ENCODE data around the gene TRAPPC8.

The TRAPPC8 gene

GRCh38 chr18:31952223-31952622, 9.3 kb upstream of the TRAPPC8 start:
- TF ChIP-seq TAF1 (IDR thresholded peaks at IDR 0.05; ENCODE audit: borderline replicate concordance, insufficient read depth, low read length) (no peak), SIN3A (IDR thresholded peaks at IDR 0.05; ENCODE audit: borderline replicate concordance, insufficient read depth, low read length) (no peak), REST (IDR thresholded peaks at IDR 0.05; ENCODE audit: insufficient read depth in 1 of 2, low read depth in 2 of 2, low read length in 2 of 2) (no peak), POLR2AphosphoS5 (IDR thresholded peaks at IDR 0.05; ENCODE audit: low read depth, low read length) (no peak), FOXP2 (optimal IDR thresholded peaks at IDR 0.05; ENCODE audit: borderline replicate concordance, extremely low read depth, extremely low read length, insufficient read depth) (no peak)

GRCh38 chr18:31950583-31950982, 7.7 kb upstream of the TRAPPC8 start:
- TF ChIP-seq POLR2AphosphoS5 (IDR thresholded peaks at IDR 0.05; ENCODE audit: low read depth, low read length) (no peak), FOXP2 (optimal IDR thresholded peaks at IDR 0.05; ENCODE audit: borderline replicate concordance, extremely low read depth, extremely low read length, insufficient read depth) (no peak), SIN3A (IDR thresholded peaks at IDR 0.05; ENCODE audit: borderline replicate concordance, insufficient read depth, low read length) (no peak)

- no peak for TF ChIP-seq TAF1 (IDR thresholded peaks at IDR 0.05; ENCODE audit: borderline replicate concordance, insufficient read depth, low read length)
- TF ChIP-seq SIN3A (IDR thresholded peaks at IDR 0.05; ENCODE audit: borderline replicate concordance, insufficient read depth, low read length), result no peak
- no peak for TF ChIP-seq FOXP2 (optimal IDR thresholded peaks at IDR 0.05; ENCODE audit: borderline replicate concordance, extremely low read depth, extremely low read length, insufficient read depth)
- TF ChIP-seq POLR2AphosphoS5 (IDR thresholded peaks at IDR 0.05; ENCODE audit: low read depth, low read length), result no peak
These were observed 3.5 kb upstream of the TRAPPC8 start for GRCh38 chr18:31946305-31947046.

- no peak for TF ChIP-seq REST (IDR thresholded peaks at IDR 0.05; ENCODE audit: insufficient read depth in 1 of 2, low read depth in 2 of 2, low read length in 2 of 2)
- TF ChIP-seq POLR2AphosphoS5 (IDR thresholded peaks at IDR 0.05; ENCODE audit: low read depth, low read length), result no peak
- TF ChIP-seq SIN3A (IDR thresholded peaks at IDR 0.05; ENCODE audit: borderline replicate concordance, insufficient read depth, low read length), result no peak
- no peak for TF ChIP-seq TAF1 (IDR thresholded peaks at IDR 0.05; ENCODE audit: borderline replicate concordance, insufficient read depth, low read length)
- no peak for TF ChIP-seq FOXP2 (optimal IDR thresholded peaks at IDR 0.05; ENCODE audit: borderline replicate concordance, extremely low read depth, extremely low read length, insufficient read depth)
These were observed 1.2 kb upstream of the TRAPPC8 start for GRCh38 chr18:31943878-31944816.

GRCh38 chr18:31942291-31942998, 483 bp downstream of the TRAPPC8 start:
- TF ChIP-seq FOXP2 (optimal IDR thresholded peaks at IDR 0.05; ENCODE audit: borderline replicate concordance, extremely low read depth, extremely low read length, insufficient read depth) (no peak), REST (IDR thresholded peaks at IDR 0.05; ENCODE audit: insufficient read depth in 1 of 2, low read depth in 2 of 2, low read length in 2 of 2) (no peak), SIN3A (IDR thresholded peaks at IDR 0.05; ENCODE audit: borderline replicate concordance, insufficient read depth, low read length) (no peak), TAF1 (IDR thresholded peaks at IDR 0.05; ENCODE audit: borderline replicate concordance, insufficient read depth, low read length) (no peak), POLR2AphosphoS5 (IDR thresholded peaks at IDR 0.05; ENCODE audit: low read depth, low read length) (no peak)
